H1 (cell line): ENCODE results near the gene NELFB. TPM values are rescaled to one million over a fixed set of nuclear protein-coding genes. Genes with fewer than 3 reads are reported as not detected.

ENCODE experiments used
- ASH2L ChIP-seq: fragments of 200-600, 300-600 bp; sonication (generic); IDR thresholded peaks from one replicate; pipeline ENCODE4 v1.7.1; 2017; ENCODE audit warnings: low read length
- BRCA1 ChIP-seq: IDR thresholded peaks from 2 replicates; pipeline ENCODE4 v1.6.1; 2012; ENCODE audit warnings: low read depth, low read length, improper control_type of control experiment
- CHD2 ChIP-seq: IDR thresholded peaks from 2 replicates; pipeline ENCODE4 v1.6.1; 2012; ENCODE audit warnings: low read length, improper control_type of control experiment
- CREB1 ChIP-seq: IDR thresholded peaks from 2 replicates; pipeline ENCODE4 v1.6.1; 2012; ENCODE audit warnings: inconsistent platforms
- EP300 ChIP-seq, 2 experiments: IDR thresholded peaks; 1 replicate in 1 of 2; 2 replicates in 1 of 2; pipeline ENCODE4 v1.6.1; 2011 to 2012; ENCODE audit warnings: low read depth in 2 of 2, low read length in 2 of 2, mild to moderate bottlenecking in 2 of 2, borderline replicate concordance in 1 of 2, inconsistent platforms in 1 of 2, moderate library complexity in 1 of 2
- FOSL1 ChIP-seq: IDR thresholded peaks from 2 replicates; pipeline ENCODE4 v1.6.1; 2011; ENCODE audit warnings: mild to moderate bottlenecking, low read depth, low read length, moderate library complexity; ENCODE audit not compliant: insufficient read depth
- GABPA ChIP-seq: IDR thresholded peaks from 2 replicates; pipeline ENCODE4 v1.6.1; 2011; ENCODE audit warnings: mild to moderate bottlenecking, low read length, moderate library complexity, borderline replicate concordance; ENCODE audit not compliant: insufficient read depth
- GTF2F1 ChIP-seq: IDR thresholded peaks from 2 replicates; pipeline ENCODE4 v1.6.1; 2012; ENCODE audit warnings: low read depth, low read length, improper control_type of control experiment, borderline replicate concordance
- KDM4A ChIP-seq: IDR thresholded peaks from one replicate; pipeline ENCODE4 v1.7.1; 2012; ENCODE audit warnings: low read depth, mild to moderate bottlenecking, moderate library complexity, low read length, inconsistent platforms; ENCODE audit not compliant: severe bottlenecking
- MAFK ChIP-seq: IDR thresholded peaks from 2 replicates; pipeline ENCODE4 v1.6.1; 2012; ENCODE audit warnings: low read depth, mild to moderate bottlenecking, improper control_type of control experiment, low read length
- POLR2A ChIP-seq, 2 experiments: IDR thresholded peaks; 1 replicate in 1 of 2; 2 replicates in 1 of 2; pipeline ENCODE4 v1.6.1; 2011; ENCODE audit warnings: low read depth in 2 of 2, low read length in 2 of 2, mild to moderate bottlenecking in 2 of 2; ENCODE audit errors: control extremely low read depth in 1 of 2
- RFX5 ChIP-seq: IDR thresholded peaks from 2 replicates; pipeline ENCODE4 v1.6.1; 2011; ENCODE audit warnings: low read depth, low read length, improper control_type of control experiment, borderline replicate concordance
- SIN3A ChIP-seq, 2 experiments: IDR thresholded peaks in 1 of 2; conservative IDR thresholded peaks in 1 of 2; 2 replicates each; pipeline ENCODE4 v1.6.1; 2011 to 2012; ENCODE audit warnings: low read length in 2 of 2, improper control_type of control experiment in 1 of 2, low read depth in 1 of 2, mild to moderate bottlenecking in 1 of 2
- SRF ChIP-seq: IDR thresholded peaks from 2 replicates; pipeline ENCODE4 v1.6.1; 2011; ENCODE audit warnings: mild to moderate bottlenecking, low read depth, low read length, moderate library complexity
- TAF1 ChIP-seq: IDR thresholded peaks from 2 replicates; pipeline ENCODE4 v1.6.1; 2011; ENCODE audit warnings: mild to moderate bottlenecking, low read depth, low read length
- YY1 ChIP-seq: IDR thresholded peaks from 2 replicates; pipeline ENCODE4 v1.6.1; 2011; ENCODE audit warnings: low read depth, mild to moderate bottlenecking, low read length
- polyA plus RNA-seq, 7 experiments: library from polyadenylated mRNA; depleted of rRNA in 3 of 7; stranded (reverse) in 5 of 7; unstranded in 2 of 7; fragments of >200 nt in 5 of 7; fragments of 200-250 nt in 2 of 7; gene quantifications; 1 replicate in 5 of 7; 2 replicates in 1 of 7; 4 replicates in 1 of 7; pipeline versions ENCODE4 v1.2.1 to v1.2.3, GENCODE V29; 2011 to 2013; ENCODE audit warnings: missing spikeins in 2 of 7, mixed read lengths in 2 of 7
- total RNA-seq: library from RNA; stranded (reverse); fragmentation: NEBNext Ultra II Directional; extraction: Animal tissue kit (Norgen Biotek cat#: 25700); gene quantifications from 2 replicates; pipeline ENCODE4 v1.2.1, GENCODE V29; 2021
- TF ChIP-seq, protein P1 (sequence below): IDR thresholded peaks from 2 replicates; pipeline ENCODE4 v1.6.1; 2012; ENCODE audit warnings: inconsistent platforms
- TF ChIP-seq, protein P2 (sequence below), 3 experiments: IDR thresholded peaks; 1 replicate in 2 of 3; 2 replicates in 1 of 3; pipeline versions ENCODE4 v1.5.1 to v1.6.1; 2011; ENCODE audit warnings: low read length in 3 of 3, mild to moderate bottlenecking in 3 of 3, inconsistent platforms in 2 of 3, low read depth in 1 of 3, moderate library complexity in 1 of 3; ENCODE audit not compliant: insufficient read depth in 1 of 3; ENCODE audit errors: control extremely low read depth in 1 of 3
- TF ChIP-seq, protein P3 (sequence below): IDR thresholded peaks from 2 replicates; pipeline ENCODE4 v1.6.1; 2012; ENCODE audit warnings: inconsistent platforms

NELFB gene
- total and polyA plus RNA-seq, 2 of the 8 experiments (the other 6 are each of a cell fraction or from before 2014, with no cell fraction given) = 57.6 to 78.0 TPM

DNA sequence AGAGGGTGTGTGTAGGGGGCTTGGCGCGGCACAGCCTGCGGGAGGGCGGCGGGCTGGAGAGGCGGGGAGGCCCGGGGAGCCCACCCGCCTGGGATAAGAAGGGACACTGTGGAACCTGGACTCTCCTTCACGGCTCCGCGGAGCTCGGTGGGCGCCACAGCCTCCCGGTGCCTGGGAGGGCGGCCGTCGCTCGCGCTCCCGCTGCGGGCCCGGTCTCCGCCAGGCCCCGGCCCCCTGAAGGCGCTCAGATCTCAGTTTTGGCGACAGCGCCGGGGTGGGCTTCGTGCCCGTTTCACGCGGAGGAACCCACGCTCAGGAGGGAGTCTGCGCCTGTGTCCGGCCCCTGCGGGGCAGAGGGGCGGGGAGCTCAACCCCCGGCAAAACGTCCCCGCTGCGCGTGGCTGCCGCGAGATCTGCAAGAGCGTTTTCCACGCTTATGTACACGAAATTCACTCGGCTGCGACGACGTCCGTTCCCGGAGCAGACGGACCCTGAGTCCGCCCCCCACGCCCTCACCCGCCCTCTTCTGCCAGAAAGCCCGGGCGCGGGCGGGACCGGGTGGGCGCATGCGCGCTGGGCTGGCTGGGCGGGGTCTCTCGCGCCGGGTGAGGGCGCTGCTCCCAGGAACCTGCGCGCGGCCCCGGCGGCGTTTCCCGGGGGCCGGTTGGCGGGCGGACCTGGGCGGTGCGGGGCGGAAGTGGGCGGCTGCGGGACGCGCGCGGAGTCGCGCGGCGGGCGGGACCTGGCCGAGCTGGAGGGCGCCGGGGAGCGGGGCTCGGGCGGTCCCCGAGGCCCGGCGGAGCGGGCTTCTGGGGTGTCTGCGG lies at the start of gene NELFB (continued):
- peak in 1 of 2 experiments; percentile 87; a peak in 1 of 4 replicates for TF ChIP-seq SIN3A (conservative IDR thresholded peaks at IDR 0.05 in 1 of 2, IDR thresholded peaks at IDR 0.05 in 1 of 2; ENCODE audit: low read depth in 1 of 2, low read length in 2 of 2)
- TF ChIP-seq EP300 (IDR thresholded peaks at IDR 0.05; ENCODE audit: borderline replicate concordance in 1 of 2, low read depth in 2 of 2, low read length in 2 of 2) = no peak
- no peak for TF ChIP-seq MAFK
- TF ChIP-seq GABPA = peak; percentile 93
- TF ChIP-seq YY1 = no peak; the same call in 1 of the 2 replicates
- TF ChIP-seq FOSL1 = no peak
- peak; percentile 60 for TF ChIP-seq KDM4A
- TF ChIP-seq BRCA1 = no peak
- TF ChIP-seq, protein P1, sequence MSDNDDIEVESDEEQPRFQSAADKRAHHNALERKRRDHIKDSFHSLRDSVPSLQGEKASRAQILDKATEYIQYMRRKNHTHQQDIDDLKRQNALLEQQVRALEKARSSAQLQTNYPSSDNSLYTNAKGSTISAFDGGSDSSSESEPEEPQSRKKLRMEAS = 0 out of 2 replicates have a peak, but pooled peaks have one; percentile 6
- no peak for TF ChIP-seq ASH2L
- peak; percentile 86 for TF ChIP-seq TAF1
- 0 out of 2 replicates have a peak, but pooled peaks have one; percentile 13 for TF ChIP-seq SRF
- peak in 1 of 2 experiments; percentile 43; a peak in 1 of 3 replicates for TF ChIP-seq POLR2A (IDR thresholded peaks at IDR 0.05; ENCODE audit: control extremely low read depth in 1 of 2, low read depth in 2 of 2, low read length in 2 of 2)
- no peak for TF ChIP-seq GTF2F1
- TF ChIP-seq, protein P2, sequence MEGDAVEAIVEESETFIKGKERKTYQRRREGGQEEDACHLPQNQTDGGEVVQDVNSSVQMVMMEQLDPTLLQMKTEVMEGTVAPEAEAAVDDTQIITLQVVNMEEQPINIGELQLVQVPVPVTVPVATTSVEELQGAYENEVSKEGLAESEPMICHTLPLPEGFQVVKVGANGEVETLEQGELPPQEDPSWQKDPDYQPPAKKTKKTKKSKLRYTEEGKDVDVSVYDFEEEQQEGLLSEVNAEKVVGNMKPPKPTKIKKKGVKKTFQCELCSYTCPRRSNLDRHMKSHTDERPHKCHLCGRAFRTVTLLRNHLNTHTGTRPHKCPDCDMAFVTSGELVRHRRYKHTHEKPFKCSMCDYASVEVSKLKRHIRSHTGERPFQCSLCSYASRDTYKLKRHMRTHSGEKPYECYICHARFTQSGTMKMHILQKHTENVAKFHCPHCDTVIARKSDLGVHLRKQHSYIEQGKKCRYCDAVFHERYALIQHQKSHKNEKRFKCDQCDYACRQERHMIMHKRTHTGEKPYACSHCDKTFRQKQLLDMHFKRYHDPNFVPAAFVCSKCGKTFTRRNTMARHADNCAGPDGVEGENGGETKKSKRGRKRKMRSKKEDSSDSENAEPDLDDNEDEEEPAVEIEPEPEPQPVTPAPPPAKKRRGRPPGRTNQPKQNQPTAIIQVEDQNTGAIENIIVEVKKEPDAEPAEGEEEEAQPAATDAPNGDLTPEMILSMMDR (IDR thresholded peaks at IDR 0.05; ENCODE audit: control extremely low read depth in 1 of 3, insufficient read depth in 1 of 3, low read depth in 1 of 3, low read length in 3 of 3) = peak in 1 of 3 experiments; percentile 2; a peak in 1 of 4 replicates
- TF ChIP-seq, protein P3, sequence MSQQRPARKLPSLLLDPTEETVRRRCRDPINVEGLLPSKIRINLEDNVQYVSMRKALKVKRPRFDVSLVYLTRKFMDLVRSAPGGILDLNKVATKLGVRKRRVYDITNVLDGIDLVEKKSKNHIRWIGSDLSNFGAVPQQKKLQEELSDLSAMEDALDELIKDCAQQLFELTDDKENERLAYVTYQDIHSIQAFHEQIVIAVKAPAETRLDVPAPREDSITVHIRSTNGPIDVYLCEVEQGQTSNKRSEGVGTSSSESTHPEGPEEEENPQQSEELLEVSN = 0 out of 2 replicates have a peak, but pooled peaks have one; percentile 7
- no peak for TF ChIP-seq CHD2
- 0 out of 2 replicates have a peak, but pooled peaks have one; percentile 23 for TF ChIP-seq CREB1
- TF ChIP-seq RFX5 = no peak
